ENCODE results near the gene OTP.

OTP gene

DNA sequence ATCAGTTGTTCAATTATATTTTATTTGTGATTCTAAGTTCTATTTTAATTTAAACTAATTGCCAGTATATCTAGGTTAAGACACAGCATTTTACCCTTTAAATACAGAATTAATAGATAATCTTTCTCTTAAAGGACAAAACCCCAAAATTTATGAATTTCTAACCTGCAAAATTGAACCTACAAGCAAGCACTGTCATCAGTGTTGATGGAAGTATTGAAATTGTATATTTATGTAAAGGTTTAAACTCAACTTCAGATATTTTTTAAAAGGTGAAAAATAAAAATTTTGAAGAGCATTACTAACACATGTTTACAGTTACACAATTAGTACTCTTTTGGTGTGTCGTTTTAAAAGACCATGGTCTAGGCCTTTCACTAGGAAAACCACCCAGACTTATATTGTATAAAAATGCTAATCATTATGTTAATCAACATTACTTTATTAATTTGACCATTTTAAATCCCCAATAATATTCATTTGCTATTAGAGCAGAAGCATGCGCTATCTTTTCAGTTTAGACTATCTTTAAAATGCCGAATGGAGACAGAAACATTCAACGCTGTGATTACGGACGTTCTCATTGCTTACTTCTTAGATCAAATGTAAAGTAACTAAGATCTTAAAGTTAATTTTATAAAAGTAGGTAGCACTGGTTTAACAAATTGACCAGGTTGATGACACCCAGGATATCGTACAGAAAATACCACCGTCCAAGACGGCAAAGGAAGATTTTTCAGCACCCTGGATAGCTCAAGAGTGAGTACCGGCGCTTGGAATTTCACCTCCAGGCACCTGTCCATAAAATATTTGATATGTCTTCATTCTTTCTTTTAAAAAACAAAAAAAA lies 3.2 kb downstream of the OTP start:
- ChIA-PET CTCF (interaction anchor here (0.7 kb wide), 1 partner anchor 691 kb away, joined by 3 read pairs; no protein-coding TSS in a partner anchor), POLR2A (no interaction called here)
- TF ChIP-seq ZNF384 (IDR thresholded peaks at IDR 0.05) (no peak), TARDBP (IDR thresholded peaks at IDR 0.05) (no peak), LEF1 (IDR thresholded peaks at IDR 0.05; ENCODE audit: borderline replicate concordance) (no peak), SUZ12 (IDR thresholded peaks at IDR 0.05) (no peak), FOXK2 (IDR thresholded peaks at IDR 0.05) (no peak), SP1 (IDR thresholded peaks at IDR 0.05) (no peak), FOXM1 (IDR thresholded peaks at IDR 0.05; ENCODE audit: borderline replicate concordance) (no peak), NFRKB (IDR thresholded peaks at IDR 0.05) (no peak), HDGF (IDR thresholded peaks at IDR 0.05; ENCODE audit: borderline replicate concordance) (no peak), ARNT (IDR thresholded peaks at IDR 0.05) (no peak), ELF4 (IDR thresholded peaks at IDR 0.05) (no peak), L3MBTL2 (conservative IDR thresholded peaks at IDR 0.05) (no peak), BHLHE40 (IDR thresholded peaks at IDR 0.05; ENCODE audit: borderline replicate concordance) (no peak), FOXA1 (IDR thresholded peaks at IDR 0.05) (no peak), CTBP1 (IDR thresholded peaks at IDR 0.05; ENCODE audit: borderline replicate concordance) (no peak)
- TF ChIP-seq, protein P1, sequence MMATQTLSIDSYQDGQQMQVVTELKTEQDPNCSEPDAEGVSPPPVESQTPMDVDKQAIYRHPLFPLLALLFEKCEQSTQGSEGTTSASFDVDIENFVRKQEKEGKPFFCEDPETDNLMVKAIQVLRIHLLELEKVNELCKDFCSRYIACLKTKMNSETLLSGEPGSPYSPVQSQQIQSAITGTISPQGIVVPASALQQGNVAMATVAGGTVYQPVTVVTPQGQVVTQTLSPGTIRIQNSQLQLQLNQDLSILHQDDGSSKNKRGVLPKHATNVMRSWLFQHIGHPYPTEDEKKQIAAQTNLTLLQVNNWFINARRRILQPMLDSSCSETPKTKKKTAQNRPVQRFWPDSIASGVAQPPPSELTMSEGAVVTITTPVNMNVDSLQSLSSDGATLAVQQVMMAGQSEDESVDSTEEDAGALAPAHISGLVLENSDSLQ (IDR thresholded peaks at IDR 0.05) = no peak
- no peak for DNase-seq (ENCODE audit: extremely low spot score)

DNA sequence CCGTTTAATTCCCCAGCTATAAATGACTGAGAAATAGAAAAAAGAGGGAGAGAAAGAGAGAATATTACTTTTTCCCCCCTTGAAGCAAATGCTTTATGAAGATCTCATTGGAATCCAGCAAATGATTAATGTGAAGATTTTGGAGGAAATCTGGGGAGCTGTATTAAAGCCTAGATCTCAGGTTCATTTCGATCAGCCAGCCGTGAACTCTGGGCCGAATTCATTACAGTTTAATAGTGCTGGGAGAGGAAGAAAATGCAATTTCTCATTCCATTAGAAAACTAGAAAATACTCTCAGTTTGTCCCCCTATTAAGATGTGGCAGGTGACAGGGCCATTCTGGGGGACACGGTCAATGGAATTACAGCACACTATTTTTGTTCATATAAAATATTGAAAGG lies 4.8 kb downstream of the OTP start:
- POLR2A ChIA-PET = no interaction called here
- DNase-seq (ENCODE audit: extremely low spot score) = no peak
- TF ChIP-seq L3MBTL2 (conservative IDR thresholded peaks at IDR 0.05) (no peak), ZNF384 (IDR thresholded peaks at IDR 0.05) (no peak), ELF4 (IDR thresholded peaks at IDR 0.05) (no peak), FOXK2 (IDR thresholded peaks at IDR 0.05) (no peak), SP1 (IDR thresholded peaks at IDR 0.05) (no peak), CTBP1 (IDR thresholded peaks at IDR 0.05; ENCODE audit: borderline replicate concordance) (no peak), FOXM1 (IDR thresholded peaks at IDR 0.05; ENCODE audit: borderline replicate concordance) (no peak), SUZ12 (IDR thresholded peaks at IDR 0.05) (no peak), NFRKB (IDR thresholded peaks at IDR 0.05) (no peak), TARDBP (IDR thresholded peaks at IDR 0.05) (no peak), HDGF (IDR thresholded peaks at IDR 0.05; ENCODE audit: borderline replicate concordance) (no peak), BHLHE40 (IDR thresholded peaks at IDR 0.05; ENCODE audit: borderline replicate concordance) (no peak), LEF1 (IDR thresholded peaks at IDR 0.05; ENCODE audit: borderline replicate concordance) (no peak), FOXA1 (IDR thresholded peaks at IDR 0.05) (no peak), ARNT (IDR thresholded peaks at IDR 0.05) (no peak)
- TF ChIP-seq, protein P1 (IDR thresholded peaks at IDR 0.05) = no peak
- CTCF ChIA-PET = no interaction called here

DNA sequence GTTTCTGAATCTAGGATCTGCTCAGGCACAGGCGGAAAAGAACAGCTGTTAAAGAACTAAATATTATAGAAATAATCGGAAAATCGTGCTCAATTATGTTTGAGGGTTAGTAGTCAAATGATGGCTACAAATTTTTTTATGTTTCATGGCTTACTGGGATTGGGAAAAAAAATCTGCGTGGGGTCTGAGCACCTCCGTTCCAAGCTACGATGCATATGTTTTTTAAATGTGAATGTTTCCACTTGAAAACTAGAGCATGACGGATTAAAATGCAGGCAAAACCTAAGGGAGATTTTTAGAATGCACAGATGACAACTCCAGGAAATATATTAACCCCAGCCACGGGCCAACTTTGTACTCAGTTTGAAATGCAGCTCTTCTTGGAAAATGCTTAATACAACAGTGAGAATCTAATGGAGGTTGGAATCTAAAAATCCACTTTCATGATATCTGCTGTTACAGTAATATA lies 5.3 kb downstream of the OTP start:
- ChIA-PET POLR2A (no interaction called here), CTCF (no interaction called here)
- TF ChIP-seq, protein P1 (IDR thresholded peaks at IDR 0.05) = no peak
- TF ChIP-seq FOXK2 (IDR thresholded peaks at IDR 0.05) = no peak
- TF ChIP-seq FOXM1 (IDR thresholded peaks at IDR 0.05; ENCODE audit: borderline replicate concordance) = no peak
- no peak for TF ChIP-seq BHLHE40 (IDR thresholded peaks at IDR 0.05; ENCODE audit: borderline replicate concordance)
- TF ChIP-seq FOXA1 (IDR thresholded peaks at IDR 0.05) = no peak
- DNase-seq (ENCODE audit: extremely low spot score) = no peak

DNA sequence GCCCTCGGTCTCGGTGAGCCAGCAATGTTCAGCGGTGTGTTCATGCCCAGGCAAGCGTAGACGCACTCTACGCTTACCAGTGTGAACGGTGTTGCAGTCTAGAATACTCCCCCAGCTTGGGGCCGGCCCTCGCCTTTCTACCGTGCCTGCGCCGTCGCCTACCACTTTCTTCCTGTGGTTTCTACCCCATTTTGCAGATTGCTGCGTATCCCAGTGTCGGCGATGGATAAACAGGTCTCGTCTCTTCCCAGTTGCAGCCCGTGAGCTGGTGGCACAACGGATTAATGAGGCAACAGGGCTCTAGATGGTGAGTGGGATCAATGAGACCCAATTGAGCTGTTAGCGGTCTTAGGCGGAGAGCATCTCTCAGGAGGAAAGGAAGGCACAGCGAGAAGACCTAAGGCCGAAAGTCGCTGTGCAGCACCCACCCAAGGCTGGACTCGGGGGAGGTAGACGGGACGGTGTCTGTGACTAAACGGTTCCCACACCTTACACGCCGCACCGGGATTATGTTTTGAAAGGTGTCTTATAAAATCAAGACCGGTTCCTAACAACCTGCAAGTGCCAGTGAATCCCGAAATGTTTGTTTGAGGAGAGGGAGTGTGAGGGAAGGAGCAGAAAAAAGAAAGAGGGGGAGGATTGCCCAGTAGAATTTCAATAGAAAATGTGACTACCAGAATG lies 5.8 kb downstream of the OTP start:
- DNase-seq (ENCODE audit: extremely low spot score) = no peak
- TF ChIP-seq CTBP1 (IDR thresholded peaks at IDR 0.05; ENCODE audit: borderline replicate concordance) = no peak
- no peak for TF ChIP-seq TARDBP (IDR thresholded peaks at IDR 0.05)
- TF ChIP-seq HDGF (IDR thresholded peaks at IDR 0.05; ENCODE audit: borderline replicate concordance) = no peak
- TF ChIP-seq ZNF384 (IDR thresholded peaks at IDR 0.05) = no peak
- no peak for TF ChIP-seq SUZ12 (IDR thresholded peaks at IDR 0.05)
- TF ChIP-seq FOXM1 (IDR thresholded peaks at IDR 0.05; ENCODE audit: borderline replicate concordance) = no peak
- TF ChIP-seq SP1 (IDR thresholded peaks at IDR 0.05) = no peak
- no peak for TF ChIP-seq FOXA1 (IDR thresholded peaks at IDR 0.05)
- no peak for TF ChIP-seq ARNT (IDR thresholded peaks at IDR 0.05)
- no peak for TF ChIP-seq LEF1 (IDR thresholded peaks at IDR 0.05; ENCODE audit: borderline replicate concordance)
- no peak for TF ChIP-seq ELF4 (IDR thresholded peaks at IDR 0.05)
- no peak for TF ChIP-seq FOXK2 (IDR thresholded peaks at IDR 0.05)
- no peak for TF ChIP-seq NFRKB (IDR thresholded peaks at IDR 0.05)
- TF ChIP-seq, protein P1 (IDR thresholded peaks at IDR 0.05) = no peak
- no peak for TF ChIP-seq L3MBTL2 (conservative IDR thresholded peaks at IDR 0.05)
- no peak for TF ChIP-seq BHLHE40 (IDR thresholded peaks at IDR 0.05; ENCODE audit: borderline replicate concordance)
- POLR2A ChIA-PET = no interaction called here
- CTCF ChIA-PET = no interaction called here
